ENCODE results near the gene MFSD6.

- TF ChIP-seq POLR2A (IDR thresholded peaks at IDR 0.05) (no peak), CTCF (IDR thresholded peaks at IDR 0.05) (no peak), EP300 (IDR thresholded peaks at IDR 0.05) (no peak)
Observed at GRCh38 chr2:190490502-190490901, 82.3 kb downstream of the MFSD6 start.
